ENCODE data around the gene NEXMIF. TPM values are rescaled to one million over a fixed set of nuclear protein-coding genes. Genes with fewer than 3 reads are reported as not detected.
"Not testable (repeated sequence)": the region's sequence is repeated elsewhere in the genome, so short reads cannot be mapped to it uniquely, and the experiment has no call there.

The NEXMIF gene
- under 0.01 TPM for total RNA-seq

DNA sequence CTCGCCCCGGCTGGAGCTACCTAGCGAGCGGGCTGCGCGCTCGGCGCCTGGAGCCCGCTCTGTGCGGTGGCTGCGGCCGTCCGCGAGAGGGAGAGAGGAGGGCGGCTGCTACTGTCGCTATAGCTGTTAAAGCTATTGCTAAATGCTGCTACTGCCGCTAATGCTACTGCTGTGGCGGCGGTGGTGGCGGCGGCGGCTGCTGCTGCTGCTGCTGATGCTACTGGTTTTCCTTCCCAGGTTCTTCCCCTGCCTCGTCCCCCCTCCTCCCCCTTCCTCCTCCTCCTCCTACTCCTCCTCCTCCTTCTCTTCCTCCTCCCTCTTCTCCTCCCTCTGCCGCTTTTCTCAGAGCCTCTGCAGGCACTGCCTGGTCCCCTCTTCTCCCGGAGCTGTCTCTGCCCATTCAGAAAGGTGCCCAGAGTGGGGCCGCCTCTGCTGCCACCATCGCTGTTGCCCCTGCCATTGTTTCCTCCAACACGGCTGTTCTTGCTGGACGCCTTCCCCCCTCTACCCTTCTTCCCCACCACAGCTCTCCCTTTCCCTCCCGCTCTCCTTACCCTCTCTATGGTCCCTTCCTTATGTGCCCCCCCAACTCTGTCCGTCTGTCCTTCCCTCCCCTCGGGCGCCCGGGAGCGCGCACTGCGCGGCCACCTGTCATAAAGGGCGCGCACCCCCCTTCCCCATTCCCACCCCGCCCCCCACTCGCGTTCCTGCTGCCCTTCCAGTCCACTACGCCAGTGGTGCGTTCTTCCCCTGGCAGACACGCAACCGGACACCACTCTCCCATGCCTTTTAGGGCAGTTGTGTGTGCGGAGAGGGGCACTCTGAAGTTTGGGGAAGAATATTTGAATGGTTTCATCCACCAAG is at the start of gene NEXMIF:
Gene NEXMIF, minus strand, starts transcription at position 228 of the 864 bp plus-strand sequence.
- DNase-seq (ENCODE audit: low read depth in 2 of 3, low spot score in 2 of 3), result peak in 2 of 3 donors; percentile 42 to 58

GRCh38 chrX:74961962-74962361 is 36.7 kb upstream of the NEXMIF start:
- DNase-seq (ENCODE audit: low read depth in 2 of 3, low spot score in 2 of 3), result not testable (repeated sequence)

- DNase-seq (ENCODE audit: low read depth in 2 of 3, low spot score in 2 of 3), result no peak
These were observed 24.5 kb upstream of the NEXMIF start for GRCh38 chrX:74949717-74950116.

DNA sequence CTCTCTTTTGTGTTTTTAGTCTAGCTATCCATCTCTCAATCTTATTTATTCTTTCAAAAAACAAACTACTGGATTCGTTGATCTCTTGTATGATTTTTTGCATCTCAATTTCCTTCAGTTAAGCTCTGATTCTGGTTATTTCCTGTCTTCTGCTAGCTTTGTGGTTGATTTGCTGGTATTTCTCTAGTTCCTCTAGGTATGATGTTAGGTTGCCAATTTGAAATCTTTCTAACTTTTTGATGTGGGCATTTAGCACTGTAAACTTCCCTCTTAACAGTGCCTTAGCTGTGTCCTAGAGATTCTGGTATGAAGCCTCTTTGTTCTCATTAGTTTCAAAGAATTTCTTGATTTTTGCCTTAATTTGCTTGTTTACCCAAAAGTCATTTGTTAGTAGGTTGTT is 15.2 kb upstream of the NEXMIF start:
- DNase-seq (ENCODE audit: low read depth in 2 of 3, low spot score in 2 of 3), result no peak

GRCh38 chrX:74931214-74931613 is 6.0 kb upstream of the NEXMIF start:
- DNase-seq (ENCODE audit: low read depth in 2 of 3, low spot score in 2 of 3), result peak in 1 of 3 donors; percentile 5

- DNase-seq (ENCODE audit: low read depth in 2 of 3, low spot score in 2 of 3), result peak in 2 of 3 donors; percentile 24 to 43
These were observed 615 bp downstream of the NEXMIF start for GRCh38 chrX:74924449-74925224.

DNA sequence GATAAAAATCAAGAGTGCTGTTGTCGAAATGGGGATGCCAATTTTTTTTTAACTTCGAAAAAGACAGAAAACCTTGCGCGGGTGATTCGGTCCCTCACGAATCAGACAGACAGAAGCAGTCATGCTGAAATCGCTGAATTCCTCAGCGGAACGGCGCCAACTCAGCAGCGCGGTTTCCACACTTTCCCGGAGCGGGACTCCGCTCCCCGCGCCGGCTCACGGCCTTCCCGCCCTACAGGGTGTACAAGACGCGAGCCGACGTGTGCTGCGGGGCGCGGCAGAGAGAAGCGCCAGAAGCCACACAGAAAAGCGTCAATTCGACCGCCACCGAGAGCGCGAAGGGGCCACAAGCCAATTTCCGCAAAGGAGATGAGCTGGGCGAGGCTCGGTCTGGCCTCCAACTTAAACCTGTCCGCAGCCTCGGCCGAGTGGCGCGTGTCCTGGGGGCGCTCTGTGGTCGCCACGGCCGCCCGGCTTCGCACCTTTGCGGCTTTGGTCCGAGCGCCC is 1.3 kb downstream of the NEXMIF start:
- peak in 1 of 3 donors; percentile 11 for DNase-seq (ENCODE audit: low read depth in 2 of 3, low spot score in 2 of 3)

GRCh38 chrX:74922922-74923543 is 2.2 kb downstream of the NEXMIF start:
- DNase-seq (ENCODE audit: low read depth in 2 of 3, low spot score in 2 of 3), result peak in 2 of 3 donors; percentile 3 to 30

DNA sequence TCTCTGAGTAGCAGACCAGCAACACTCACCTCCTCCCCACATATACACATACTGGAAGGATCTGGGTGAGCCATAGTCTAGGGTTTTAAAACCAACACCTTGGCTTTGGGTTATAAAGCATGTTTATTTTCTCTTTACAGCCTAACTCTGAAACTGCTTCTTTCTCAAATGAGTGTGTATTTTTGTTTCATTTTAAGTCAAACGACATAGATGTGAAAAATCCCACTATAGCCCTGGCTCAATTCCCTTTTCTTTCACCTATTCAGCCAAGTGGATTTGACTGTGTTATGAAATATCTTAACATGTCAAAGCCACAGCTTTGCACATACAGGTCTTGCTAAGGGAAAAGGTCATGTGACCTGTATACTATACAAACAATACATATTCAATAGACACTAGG is 13.8 kb downstream of the NEXMIF start:
- DNase-seq (ENCODE audit: low read depth in 2 of 3, low spot score in 2 of 3), result no peak

DNA sequence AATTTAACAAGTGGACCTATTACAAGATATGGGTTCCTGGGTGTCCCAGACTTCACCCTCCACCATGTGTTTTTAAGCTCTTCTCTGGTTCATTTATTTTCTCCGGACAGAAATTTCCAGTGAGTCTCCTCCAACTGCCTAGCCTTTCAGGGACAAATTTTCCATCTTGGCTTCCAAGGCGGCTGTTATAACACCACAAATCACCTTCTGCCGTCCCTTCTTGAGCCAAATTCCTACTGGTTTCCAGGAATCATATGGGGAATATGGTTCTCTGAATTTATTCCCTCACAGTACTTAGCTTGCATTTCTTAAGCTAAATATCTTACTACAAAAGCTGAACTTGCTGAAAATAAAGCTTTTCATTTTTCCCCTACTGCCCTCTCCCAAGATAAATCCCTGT is 18.8 kb downstream of the NEXMIF start:
- DNase-seq (ENCODE audit: low read depth in 2 of 3, low spot score in 2 of 3), result no peak

GRCh38 chrX:74902806-74903205 is 22.4 kb downstream of the NEXMIF start:
- no peak for DNase-seq (ENCODE audit: low read depth in 2 of 3, low spot score in 2 of 3)

- DNase-seq (ENCODE audit: low read depth in 2 of 3, low spot score in 2 of 3), result no peak
These were observed 32.7 kb downstream of the NEXMIF start for GRCh38 chrX:74892561-74892960.

DNA sequence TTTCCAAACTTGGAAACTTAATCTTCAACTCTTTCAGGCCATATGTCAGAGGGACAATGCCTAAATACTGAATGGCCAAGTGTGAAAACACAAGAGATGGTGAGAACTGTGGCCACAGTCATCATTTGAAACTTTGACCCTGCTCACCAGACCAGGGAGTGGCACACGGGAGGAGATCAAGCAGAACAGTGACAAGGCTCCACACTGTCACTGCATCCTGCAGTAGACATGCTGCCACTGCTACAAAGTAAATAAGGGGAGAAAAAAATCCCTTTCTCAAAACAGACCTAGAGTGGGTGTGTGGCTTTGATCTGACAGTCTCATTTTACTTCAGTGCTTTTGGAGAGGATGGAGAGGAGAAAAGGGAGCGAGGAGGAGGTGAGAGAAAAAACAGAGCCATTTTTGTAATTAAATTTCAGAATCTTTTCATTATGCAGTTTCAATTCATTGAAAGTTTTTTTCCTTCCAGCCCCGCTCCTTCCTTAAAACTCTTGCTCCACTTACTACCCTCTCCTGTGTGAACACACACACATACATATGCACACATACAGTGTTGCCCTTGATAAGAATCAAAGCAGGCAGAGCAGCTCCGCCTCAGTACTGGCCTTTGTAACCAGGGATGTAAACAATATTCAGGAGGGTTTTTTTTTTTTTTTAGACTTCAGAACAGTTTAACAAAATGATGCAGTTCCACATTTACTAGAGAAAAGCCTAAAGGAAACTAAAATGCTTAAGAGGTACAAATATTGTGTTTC is 34.4 kb downstream of the NEXMIF start:
- no peak for DNase-seq (ENCODE audit: low read depth in 2 of 3, low spot score in 2 of 3)

DNA sequence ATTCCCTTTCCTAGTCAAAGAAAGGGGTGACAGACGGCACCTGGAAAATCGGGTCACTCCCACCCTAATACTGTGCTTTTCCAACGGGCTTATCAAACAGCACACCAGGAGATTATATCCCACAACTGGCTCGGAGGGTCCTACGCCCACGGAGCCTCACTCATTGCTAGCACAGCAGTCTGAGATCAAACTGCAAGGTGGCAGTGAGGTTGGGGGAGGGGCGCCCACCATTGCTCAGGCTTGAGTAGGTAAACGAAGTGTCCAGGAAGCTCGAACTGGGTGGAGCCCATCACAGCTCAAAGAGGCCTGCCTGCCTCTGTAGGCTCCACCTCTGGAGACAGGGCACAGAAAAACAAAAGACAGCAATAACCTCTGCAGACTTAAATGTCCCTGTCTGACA is 42.9 kb downstream of the NEXMIF start:
- not testable (repeated sequence) for DNase-seq (ENCODE audit: low read depth in 2 of 3, low spot score in 2 of 3)

DNA sequence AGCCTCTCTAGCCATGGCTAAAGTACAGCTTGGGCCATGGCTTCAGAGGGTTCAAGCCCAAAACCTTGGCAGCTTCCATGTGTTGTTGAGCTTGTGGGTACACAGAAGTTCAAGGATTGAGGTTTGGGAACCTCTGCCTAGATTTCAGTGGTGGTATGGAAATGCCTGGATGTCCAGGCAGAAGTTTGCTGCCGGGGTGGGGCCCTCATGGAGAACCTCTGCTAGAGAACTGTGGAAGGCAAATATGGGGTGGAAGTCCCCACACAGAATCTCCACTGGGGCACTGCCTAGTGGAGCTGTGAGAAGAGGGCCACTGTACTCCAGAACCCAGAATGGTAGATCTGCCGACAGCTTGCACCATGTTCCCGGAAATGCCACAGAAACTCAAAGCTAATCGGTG is 59.5 kb downstream of the NEXMIF start:
- no peak for DNase-seq (ENCODE audit: low read depth in 2 of 3, low spot score in 2 of 3)

GRCh38 chrX:74853255-74853654 is 72.0 kb downstream of the NEXMIF start:
- no peak for DNase-seq (ENCODE audit: low read depth in 2 of 3, low spot score in 2 of 3)

DNA sequence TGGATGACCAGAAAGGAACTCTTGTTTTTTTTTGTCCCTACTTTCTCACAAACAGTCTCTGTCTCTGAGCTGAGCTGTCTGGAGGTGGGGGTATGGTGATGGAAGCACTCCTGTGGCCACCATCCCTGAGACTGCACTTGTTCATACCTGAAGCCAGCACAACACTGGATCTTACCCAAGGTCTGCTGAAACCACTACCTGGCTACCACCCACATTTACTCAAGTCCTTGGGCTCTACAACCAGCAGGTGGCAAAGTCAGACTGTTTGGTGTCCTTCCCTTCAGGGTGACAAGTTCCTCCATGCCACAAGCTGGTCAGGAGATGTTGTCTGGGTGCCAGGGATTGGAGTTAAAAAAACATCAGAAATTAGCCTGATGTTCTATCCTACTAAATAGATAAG is 89.7 kb downstream of the NEXMIF start:
- no peak for DNase-seq (ENCODE audit: low read depth in 2 of 3, low spot score in 2 of 3)

DNA sequence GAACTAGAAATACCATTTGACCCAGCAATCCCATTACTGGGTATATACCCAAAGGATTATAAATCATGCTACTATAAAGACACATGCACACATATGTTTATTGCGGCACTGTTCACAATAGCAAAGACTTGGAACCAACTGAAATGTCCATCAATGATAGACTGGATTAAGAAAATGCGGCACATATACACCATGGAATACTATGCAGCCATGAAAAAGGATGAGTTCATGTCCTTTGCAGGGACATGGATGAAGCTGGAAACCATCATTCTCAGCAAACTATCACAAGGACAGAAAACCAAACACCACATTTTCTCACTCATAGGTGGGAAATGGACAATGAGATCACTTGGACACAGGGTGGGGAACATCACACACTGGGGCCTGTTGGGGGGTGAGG is 105.5 kb downstream of the NEXMIF start:
- DNase-seq (ENCODE audit: low read depth in 2 of 3, low spot score in 2 of 3), result not testable (repeated sequence)

GRCh38 chrX:74814681-74815080 is 110.6 kb downstream of the NEXMIF start:
- DNase-seq (ENCODE audit: low read depth in 2 of 3, low spot score in 2 of 3), result no peak

GRCh38 chrX:74804574-74804973 is 120.7 kb downstream of the NEXMIF start:
- no peak for DNase-seq (ENCODE audit: low read depth in 2 of 3, low spot score in 2 of 3)
